ENCODE measurements around the gene NFASC.

Gene NFASC

DNA sequence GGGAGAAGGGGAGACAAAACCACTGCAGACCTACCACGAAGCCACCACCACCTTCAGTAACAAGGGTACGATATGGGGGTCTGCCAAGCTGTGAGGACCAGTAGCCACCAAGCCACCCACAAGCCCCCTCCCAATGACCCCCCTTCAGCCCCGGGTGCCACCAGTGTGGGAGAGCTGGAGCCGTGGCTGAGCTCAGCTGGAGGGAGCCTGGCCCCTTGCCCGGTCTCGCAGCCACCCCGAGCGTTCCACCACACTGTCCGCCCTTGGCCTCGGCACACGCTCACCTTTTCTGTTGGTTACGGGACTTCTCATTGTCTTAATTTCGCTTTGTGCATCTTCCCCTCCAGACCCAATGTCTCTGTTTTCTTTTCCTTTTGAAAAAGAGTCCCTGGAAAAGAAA lies 145.9 kb downstream of the NFASC start:
- DNase-seq: no peak

DNA sequence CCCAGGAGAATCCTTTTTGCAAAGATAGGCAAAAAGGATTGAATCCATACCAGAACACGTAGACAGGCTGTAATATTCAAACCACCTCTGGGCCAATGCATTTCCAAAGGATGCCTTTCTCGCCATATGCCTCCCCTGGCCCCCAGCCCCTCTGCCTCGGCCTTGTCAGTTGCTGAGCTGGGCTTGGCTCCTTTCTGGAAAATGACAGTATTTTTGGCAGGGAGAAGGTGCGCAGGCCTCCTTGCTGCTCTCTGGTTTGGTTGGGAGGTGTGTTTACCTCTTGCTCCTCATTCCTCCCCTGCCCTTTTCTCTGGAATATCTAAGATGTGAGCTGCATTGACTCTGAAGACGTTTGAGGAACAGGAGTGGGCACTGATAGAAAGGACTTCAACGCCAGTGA lies 146.3 kb downstream of the NFASC start:
- no peak for DNase-seq

DNA sequence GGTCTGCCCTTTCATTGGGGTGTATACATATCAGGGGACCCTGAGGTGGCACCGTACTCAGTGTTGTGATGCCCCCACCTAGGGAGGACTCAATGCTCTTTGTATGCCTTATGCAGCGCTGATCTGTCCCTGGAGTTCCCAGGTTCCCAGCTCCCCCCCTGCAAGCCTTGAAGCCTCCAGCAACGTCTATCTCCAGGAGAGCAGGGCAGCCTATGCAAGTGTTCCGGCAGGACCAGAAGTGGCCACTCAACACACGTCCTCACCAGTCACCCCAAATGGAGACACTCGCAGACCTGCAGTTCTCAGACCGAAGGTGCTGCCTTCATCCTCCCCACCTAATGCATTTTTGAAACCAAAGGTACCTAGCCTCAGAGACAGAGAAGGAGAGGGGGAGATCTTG lies 147.1 kb downstream of the NFASC start:
- no peak for DNase-seq

DNA sequence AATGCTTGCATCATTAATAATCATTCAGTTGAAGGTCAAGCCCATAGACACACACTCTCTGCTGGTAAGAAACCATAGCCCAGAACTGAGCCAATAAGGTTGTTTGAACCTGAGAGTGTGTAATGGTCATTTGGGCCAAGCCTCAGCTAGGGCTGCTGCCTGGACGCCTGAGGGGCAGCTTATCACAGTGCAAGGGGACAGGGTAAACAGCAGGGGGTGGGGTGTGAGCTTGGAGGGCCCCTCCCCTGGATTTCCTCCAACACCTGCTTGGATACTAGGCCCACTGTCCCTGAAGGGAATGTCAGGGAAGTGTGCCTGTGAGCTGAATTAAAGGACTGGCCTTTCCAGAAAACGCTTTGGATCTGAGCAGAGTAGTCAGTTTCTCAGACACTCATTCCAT lies 147.7 kb downstream of the NFASC start:
- DNase-seq: no peak

DNA sequence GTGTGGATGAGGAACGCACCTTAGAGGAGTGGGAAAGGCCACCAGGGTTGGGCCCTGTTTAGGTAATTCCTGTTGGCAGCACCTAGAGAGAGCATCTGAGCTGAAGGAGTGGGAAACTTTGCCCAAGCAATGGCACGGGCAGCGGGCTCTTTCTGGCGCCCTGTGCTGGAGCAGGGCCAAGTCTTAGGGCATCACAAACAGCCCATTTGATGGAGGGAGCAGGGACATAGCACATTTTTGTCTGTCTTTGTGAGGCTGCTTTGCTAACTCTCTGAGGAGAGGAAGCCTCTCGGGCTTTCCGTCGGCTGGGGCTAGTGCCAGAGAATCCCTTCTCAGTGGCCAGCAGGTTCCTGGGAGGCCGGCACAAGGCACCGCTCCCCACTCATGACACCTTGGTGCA lies 149.8 kb downstream of the NFASC start:
- no peak for DNase-seq

DNA sequence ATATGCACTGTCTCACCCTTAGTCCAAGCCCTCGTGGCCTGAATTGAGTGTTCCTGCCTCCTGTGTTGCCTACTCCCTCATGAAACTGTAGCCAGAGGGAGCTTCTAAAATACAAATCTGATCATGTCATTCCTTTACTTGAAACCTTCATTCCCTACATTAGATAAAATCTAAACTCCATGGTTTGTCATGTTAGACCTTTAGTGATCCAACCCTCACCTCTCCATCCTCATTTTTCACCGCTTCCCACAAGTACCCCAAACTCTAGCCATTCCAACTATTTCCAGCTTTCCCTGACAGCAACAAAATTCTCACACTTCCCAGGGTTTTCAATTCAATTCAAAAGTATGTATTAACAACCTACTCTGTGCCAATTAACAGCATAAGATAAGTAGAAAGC lies 154.0 kb downstream of the NFASC start:
- no peak for DNase-seq

DNA sequence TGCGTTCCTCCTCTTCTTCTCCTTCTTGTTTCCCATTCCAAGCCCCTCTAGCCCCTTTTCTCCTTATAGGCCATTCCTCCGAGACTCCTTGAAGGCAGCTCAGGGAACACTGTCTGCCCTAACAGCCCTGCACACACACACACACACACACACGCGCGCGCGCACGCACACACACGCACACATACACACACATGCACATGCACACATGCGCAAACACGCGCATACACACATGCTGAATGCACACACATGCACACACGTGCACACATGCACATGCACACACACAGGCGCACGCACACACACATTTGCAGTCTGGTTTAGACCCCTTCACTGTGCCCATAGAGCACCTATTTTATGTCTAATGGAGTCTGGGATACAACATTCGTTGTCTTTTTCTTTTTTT lies 154.6 kb downstream of the NFASC start:
- no peak for DNase-seq

DNA sequence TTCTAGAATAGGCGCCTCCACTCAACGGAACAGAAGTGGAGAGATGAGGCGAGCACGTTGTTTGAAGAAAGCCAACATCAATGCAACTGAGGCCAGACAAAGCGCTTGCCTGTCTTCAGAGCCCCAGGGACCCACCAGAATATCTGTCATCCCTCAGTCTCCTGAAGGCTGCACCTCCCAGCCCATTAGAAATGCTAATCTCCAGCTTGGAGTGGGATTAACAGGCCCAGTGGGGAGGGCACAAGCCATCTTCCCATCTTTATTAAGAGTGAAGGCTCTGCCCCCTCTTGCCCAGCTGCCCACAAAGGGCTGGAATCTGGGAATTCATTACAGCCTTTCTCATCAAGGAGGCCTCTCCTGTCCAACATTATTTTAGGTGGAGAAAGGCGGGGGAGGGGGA lies 155.5 kb downstream of the NFASC start:
- no peak for DNase-seq

DNA sequence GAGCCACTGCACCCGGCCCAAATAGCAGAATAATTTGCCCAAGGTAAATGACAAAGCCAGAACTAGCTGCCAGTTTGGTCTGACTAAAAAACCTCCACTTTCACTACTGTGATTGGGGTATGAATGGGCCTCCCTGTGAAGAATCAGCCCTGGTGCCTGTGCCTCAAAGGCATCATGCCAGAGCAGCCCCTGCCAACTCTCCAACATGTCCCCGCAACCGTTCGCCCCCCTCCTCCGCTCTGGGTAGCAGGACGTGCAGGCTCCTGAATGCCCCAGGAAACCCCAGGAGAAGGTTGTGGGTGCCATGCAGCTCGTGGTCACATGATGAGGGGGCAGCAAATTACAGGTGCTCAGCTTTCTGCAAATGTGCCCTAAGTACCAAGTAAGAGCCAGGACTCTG lies 157.7 kb downstream of the NFASC start:
- no peak for DNase-seq

DNA sequence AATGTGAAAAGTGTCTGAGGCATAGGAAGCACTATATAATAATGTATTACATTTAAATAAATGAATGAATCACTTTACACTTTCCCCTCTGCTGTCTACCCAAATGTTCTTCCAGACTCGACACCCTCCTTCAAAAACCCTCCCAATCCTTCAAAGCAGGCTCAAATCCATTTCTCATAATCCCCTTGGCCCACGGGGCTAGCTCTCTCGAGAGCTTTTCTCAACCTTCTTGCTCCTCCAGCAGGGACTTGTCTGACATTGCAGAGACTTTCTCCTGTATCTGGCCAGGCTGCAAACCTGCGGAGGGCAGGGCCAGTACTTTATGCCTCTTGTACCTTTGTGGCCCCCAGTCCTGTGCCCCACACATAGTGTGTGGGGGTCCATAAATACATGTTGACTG lies 158.3 kb downstream of the NFASC start:
- no peak for DNase-seq

DNA sequence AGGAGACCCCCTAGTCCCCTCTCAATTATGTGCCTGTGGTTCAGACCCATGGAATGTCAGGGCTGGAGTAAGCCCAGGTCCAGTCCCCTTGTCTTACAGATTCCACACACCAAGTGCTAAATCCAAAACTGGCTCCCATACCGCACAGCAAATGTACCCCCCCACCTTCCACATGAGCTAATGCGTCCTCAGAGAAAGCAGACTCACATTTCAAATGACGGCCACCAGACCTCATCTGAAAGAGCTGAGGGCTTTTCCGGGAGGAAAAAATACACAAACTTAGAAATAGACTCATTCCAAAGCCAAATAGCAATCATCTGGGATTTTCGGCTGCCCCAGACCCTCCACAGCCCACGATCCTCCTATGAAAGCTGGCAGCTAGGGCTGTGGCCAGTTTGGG lies 159.6 kb downstream of the NFASC start:
- no peak for DNase-seq

DNA sequence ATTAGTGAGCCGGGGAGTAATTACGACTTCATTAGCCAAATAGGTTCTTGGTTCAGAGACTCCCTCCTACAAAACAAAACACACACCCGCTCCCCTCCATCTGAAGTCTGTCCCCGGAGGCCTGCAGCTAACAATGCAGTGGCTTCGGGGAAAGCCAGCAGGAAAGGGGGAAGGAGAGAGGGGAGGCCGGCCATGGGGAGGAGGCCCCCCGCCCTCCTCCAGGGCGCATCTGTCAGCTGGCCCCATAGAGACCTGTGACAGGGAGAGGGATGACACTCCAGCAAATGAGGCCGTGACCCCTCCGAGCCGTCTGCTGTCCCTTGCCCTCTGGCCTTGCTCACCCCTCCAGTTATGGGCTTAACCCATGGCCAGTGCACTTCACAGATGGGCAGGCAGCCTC lies 160.2 kb downstream of the NFASC start:
- DNase-seq: no peak

DNA sequence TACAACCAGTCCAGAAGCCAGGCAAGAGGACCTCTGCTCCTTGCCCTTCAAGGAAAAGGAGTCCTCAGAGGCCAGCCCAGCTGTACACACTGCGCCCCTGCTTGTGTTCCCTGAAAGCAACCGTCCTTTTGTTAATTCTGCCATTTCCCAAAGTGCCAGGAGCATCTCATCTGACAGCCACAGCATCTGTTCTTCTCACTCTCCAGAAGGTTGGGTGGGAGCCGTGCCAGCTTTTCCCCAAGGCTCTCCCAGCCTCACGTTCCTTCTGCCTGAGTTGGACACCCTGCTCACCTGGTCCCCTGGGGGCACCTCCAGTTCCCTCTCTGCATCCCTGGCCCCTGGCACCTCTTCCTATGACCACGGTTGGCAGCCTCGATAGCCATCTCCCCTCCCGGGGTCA lies 161.8 kb downstream of the NFASC start:
- DNase-seq: no peak

DNA sequence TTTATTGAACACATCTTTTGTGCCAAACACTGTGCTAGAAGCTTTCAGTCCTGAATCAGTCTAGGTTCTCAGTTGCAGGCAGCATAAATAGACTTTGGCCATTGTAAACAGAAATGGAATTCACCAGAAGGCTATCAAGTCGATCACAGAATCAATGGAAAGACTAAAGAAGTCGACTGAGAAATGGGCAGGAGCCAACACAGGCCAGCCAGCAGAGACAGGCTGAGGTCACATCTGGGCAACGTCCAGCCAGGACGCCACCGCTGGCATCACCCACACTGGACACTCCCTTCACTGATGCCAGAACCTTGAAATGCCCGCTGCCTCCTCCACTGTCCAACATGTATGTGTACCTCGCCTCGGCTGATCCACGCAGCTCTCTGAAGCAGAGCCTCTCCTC lies 166.9 kb downstream of the NFASC start:
- DNase-seq: no peak

DNA sequence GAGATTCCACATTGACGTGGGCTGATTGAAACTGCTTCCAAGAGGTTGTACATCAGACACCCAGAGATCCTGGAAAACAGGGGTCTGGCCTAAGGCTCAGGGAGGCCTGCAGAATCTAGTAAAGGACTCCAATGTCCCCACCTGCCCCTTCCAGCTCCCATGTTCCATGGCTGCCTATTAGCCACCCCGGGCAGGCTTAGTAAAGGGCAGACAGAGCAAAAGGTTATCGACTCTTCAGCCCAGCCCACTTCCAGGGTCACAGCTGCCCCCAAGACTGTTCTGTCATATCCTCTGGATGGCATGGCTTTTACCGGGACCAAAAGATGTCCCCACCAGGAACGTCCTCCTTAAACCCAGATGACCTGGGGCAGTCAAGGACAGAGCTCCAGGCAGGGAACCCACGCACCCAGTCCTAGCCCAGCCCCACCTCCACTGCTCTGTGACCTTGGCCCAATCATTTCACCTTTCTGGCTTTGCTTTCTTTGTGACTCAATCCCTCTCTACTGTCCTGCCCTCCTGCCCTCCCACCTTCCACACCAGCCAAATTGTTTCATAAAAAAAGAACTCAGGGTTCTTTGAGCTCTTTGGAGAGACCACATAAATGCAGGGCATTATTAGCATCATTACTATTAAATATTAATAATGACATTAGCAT lies 167.6 kb downstream of the NFASC start:
- no peak for DNase-seq

DNA sequence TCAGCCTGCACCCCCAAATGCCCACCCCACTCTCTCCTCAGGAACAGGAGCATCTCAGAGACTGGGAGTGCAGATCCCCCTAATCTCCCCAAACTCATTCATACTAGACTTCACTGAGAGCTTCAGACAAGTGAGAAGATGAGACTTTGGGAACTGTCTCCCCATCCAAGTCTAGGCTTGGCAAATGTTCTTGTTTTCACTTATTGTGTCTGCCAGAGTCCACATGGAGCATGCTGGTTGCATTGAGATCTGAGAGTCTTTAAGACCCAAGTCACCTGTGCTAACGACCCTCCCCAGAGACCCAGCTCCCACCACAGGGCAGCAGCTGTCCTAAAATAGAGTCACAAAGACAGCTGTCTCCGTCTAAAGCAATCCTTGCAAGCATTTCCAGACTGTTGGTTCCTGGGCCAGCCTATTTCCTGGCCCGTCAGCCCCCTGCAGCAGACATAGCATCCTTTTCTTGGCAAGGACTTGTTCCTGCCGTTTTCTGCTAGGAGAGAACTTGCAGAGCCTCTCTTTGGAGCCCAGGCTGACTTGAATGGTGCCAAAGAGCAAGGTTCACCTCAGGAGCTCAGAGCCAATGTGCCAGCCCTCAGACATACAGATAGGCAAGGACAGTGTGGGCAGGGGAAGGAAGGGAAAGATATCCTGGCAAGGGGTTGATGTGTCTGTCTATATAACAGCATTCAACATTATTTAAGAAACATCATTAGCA lies 170.5 kb downstream of the NFASC start:
- DNase-seq: no peak

DNA sequence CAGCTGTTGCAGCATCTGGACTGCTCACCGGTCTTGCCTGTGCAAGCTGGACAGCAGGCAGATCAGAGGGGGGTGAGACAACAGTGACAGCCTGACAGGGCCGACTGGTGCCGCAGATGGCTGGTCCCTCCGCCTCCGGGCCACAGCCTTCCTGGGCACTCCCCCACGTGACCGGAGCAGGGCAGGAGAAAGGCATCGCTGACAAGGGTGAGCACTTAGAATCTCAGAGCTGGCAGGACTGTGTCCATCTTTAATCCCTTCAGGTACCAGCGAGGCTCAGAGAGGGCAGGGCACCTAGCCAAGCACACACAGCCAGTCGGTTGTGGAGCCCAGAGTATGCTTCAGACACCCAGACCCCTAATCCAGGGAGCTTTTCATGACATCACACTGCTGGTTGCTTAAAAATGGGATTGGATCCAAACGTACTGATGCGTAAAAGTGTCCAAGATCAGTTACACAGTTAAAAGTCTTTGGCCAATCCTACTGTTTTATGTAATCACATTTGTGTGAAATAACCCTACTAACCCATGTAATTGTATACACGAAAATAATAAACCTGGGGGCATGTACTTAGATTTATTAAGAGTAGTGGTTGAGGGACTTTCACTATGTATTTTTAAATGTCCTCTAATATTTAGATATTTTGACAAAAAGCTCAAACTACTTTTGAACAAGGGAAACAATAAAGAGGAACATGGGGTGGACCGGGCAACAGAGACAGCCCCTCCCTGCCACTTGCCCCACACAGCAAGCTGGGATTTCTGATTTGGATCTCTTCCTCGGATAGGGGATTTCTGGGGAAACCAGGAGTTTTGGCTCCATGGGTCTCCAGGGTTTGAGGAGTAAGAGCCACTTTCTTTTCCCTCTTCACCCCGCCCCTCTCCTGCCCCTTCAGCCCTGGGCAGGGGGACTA lies 171.6 kb downstream of the NFASC start:
- no peak for DNase-seq

DNA sequence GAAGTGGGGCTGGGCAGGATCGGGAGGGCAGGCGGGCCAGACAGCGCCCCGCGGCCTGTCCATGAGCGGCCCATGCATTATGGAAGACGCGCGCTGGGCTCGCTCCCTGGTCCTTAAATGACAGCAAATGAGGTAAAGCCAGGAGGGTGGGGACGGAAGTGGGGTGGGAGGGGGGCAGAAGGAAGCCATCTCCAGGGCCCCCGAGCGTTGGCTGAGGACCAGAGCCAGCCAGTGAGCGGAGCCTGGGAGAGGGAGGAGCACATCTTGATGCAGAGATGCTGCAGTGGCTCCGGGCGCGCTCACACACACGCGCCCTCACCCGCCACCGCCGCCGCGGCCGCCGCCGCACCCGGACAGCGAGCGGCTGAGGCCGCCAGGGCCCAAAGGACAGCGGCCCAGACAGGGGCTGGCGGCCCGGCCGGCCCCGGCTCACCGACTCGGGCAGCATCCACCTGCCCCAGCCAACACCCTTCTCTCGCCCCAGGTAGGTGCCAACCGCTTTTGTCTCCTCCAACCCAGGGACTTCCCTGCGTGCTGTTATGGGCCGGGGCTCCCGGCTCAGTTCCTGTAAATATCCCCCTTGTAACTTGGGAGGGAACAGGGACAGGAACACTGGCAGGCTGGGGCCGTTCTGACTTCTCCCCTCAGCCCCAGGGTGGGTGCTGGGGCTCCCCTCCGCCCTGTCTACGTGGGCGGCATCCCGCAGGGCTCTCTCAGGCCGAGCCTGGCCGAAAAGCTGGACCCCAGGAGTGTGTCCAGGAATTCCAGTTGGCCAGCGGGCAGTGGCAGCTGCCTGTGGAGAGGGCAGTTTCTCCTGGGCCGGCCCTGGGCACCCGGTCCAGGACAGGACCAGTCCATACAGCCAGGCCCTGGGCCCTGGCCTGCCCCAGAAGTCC lies 172.5 kb downstream of the NFASC start, which contains the start of gene CNTN2:
Gene CNTN2, plus strand, starts transcription at position 302 of the 896 bp plus-strand sequence. CDS start 9,974 bp downstream, outside the sequence.
- no peak for DNase-seq

DNA sequence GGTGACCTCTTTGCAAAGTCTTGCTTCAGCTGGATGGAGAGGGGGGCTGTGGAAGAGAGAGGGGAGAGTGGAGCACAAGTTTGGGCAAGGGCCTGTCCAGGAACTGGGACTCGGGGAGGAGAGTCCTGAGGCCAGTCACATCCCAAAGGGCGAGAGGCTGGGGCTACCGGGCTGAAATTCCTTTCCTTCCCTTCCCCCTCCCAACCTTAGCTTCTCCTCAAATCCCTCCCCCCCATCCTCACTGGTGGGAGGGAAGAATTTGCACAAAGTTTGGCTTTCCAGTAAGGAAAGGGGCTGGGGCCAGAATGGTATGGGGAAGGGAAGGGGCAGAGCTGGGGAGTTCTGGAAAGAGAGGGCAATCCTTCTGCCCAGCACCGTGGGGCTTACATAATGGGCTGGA lies 173.2 kb downstream of the NFASC start:
- no peak for DNase-seq

DNA sequence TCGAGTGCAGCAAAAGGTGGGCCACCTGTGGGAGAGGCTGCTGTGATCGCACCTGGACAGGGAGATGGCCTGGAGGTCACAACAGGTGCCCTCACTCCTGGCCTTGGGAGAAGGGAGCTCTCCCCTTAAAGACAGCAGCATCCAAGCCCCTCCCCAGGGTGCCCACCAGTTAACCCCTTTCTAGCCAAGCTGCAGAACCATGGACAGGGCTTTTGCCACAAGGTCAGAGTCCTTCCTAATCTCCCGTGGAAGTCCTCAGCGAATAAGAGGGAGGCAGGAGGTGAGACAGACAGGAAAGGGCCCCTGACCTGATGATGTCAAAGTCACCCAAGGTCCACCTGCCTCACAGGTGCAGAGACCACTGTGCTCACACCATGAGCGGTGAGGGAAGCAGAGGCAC lies 174.1 kb downstream of the NFASC start:
- DNase-seq: no peak

DNA sequence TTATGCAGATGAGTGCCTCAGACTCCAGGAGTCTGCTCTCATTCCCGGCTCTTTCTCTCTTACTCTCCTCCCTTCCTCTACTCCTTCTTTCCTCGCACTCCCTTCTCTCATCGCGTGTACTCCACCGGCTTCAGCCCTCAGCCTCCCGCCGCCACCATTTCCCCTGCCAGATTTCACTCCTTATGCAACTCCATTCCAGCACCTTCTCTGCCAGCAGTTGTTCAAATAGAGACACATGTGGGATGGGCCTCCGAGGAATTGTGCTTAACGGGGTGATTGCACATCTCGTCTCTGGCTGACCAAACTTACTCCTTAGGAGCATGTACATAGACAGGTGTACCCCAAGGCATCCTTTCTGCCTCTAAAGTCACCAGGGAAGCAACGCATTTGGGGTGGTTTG lies 174.5 kb downstream of the NFASC start:
- no peak for DNase-seq

DNA sequence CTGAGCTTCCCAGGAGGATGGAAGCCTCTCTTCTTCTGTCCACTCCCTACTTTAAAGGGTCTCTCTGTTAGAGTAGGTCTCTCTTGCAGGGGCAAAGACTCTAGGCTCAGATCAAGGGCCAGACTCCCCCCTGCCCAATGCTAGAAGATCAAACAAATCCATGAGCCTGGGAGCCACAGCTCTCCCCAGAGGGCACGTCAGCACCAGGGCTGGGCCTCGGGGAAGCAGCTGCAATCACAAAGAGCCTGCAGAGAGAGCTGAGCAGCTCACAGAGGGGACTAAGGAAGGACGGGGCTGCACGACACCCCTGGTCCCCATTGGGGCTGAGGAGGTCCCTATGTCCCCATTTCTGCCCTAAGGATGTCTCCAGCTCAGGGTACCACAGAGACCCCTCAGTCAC lies 176.2 kb downstream of the NFASC start:
- DNase-seq: no peak

DNA sequence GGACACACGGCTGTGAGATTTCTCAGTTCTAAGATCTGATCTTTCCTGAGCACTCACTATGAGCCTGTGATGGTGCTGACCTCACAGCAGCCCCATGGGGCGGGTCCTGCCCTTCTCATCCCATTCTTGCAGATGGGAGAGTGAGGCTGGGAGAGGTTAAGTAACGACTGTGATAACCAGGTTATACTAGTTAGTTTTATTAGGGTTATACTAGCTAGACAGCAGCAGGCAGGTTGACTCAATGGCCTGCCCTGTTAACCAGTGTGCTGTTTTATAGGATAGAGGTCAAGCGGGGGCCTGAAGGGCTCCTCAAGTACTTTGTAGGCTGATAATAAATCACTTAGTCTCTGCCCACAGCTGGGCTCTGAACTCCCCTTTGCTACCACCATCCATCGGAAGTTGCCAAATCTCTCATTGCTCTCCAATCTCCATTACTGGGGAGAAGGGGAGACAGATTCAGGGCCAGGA lies 177.1 kb downstream of the NFASC start:
- DNase-seq: no peak
